NAMALWA (cell line): ENCODE measurements around the gene ARHGEF12.
A peak's percentile ranks its signal among the peaks of the same experiment; 100 is the strongest.

Source experiments
- DNase-seq: peaks from one replicate; pipeline ENCODE4 v3.0.0-alpha.2; 2015; ENCODE audit warnings: low spot score

ARHGEF12 gene

GRCh38 chr11:120318906-120319305, 17.3 kb upstream of the ARHGEF12 start:
- no peak for DNase-seq

- DNase-seq: no peak
These were observed 11.0 kb upstream of the ARHGEF12 start, which contains the start of gene TLCD5 for GRCh38 chr11:120324932-120325810. TLCD5 (plus strand) TSS chr11:120325299; CDS start chr11:120327442, 2,143 bp downstream.

GRCh38 chr11:120326228-120326627, 10.0 kb upstream of the ARHGEF12 start:
- DNase-seq: no peak

- DNase-seq: no peak
These were observed 9.3 kb upstream of the ARHGEF12 start for GRCh38 chr11:120326845-120327281.

GRCh38 chr11:120327311-120327710, 8.9 kb upstream of the ARHGEF12 start:
- DNase-seq: no peak

- no peak for DNase-seq
These were observed 6.7 kb upstream of the ARHGEF12 start for GRCh38 chr11:120329556-120329955.

GRCh38 chr11:120330045-120330444, 6.2 kb upstream of the ARHGEF12 start:
- DNase-seq: no peak

- no peak for DNase-seq
These were observed 4.8 kb upstream of the ARHGEF12 start for GRCh38 chr11:120331301-120331996.

GRCh38 chr11:120332822-120333716, 3.1 kb upstream of the ARHGEF12 start:
- DNase-seq: no peak

- DNase-seq: no peak
These were observed 2.4 kb upstream of the ARHGEF12 start for GRCh38 chr11:120333801-120334200.

GRCh38 chr11:120334332-120334731, 1.9 kb upstream of the ARHGEF12 start:
- no peak for DNase-seq

GRCh38 chr11:120334894-120335462, 1.2 kb upstream of the ARHGEF12 start:
- peak; percentile 88 for DNase-seq

GRCh38 chr11:120335556-120335907, 681 bp upstream of the ARHGEF12 start:
- no peak for DNase-seq

- no peak for DNase-seq
These were observed 585 bp downstream of the ARHGEF12 start for GRCh38 chr11:120336641-120337354.

GRCh38 chr11:120337355-120338106, 1.3 kb downstream of the ARHGEF12 start:
- DNase-seq: no peak

- DNase-seq: no peak
These were observed 2.1 kb downstream of the ARHGEF12 start for GRCh38 chr11:120338107-120338933.

GRCh38 chr11:120339394-120339890, 3.2 kb downstream of the ARHGEF12 start:
- DNase-seq: no peak

GRCh38 chr11:120340529-120340928, 4.3 kb downstream of the ARHGEF12 start:
- DNase-seq: no peak

- no peak for DNase-seq
These were observed 6.0 kb downstream of the ARHGEF12 start for GRCh38 chr11:120342226-120342625.
